Stimulated activated CD4-positive, alpha-beta T cell treated with anti-CD3 and anti-CD28 coated beads, Interleukin-1b, Interleukin-23, amount 100 ng/mL, for 48 hours (primary cell): ENCODE data around the gene PPP3R1.

Experiments
- DNase-seq: peaks from one replicate; pipeline ENCODE4 v3.0.0-alpha.2; 2020

Gene PPP3R1

GRCh38 chr2:68252400-68253218, at the start of gene PPP3R1:
Gene PPP3R1 (minus strand): TSS chr2:68252532. CDS start chr2:68252127, 405 bp downstream.
- DNase-seq, result peak; percentile 95

DNA sequence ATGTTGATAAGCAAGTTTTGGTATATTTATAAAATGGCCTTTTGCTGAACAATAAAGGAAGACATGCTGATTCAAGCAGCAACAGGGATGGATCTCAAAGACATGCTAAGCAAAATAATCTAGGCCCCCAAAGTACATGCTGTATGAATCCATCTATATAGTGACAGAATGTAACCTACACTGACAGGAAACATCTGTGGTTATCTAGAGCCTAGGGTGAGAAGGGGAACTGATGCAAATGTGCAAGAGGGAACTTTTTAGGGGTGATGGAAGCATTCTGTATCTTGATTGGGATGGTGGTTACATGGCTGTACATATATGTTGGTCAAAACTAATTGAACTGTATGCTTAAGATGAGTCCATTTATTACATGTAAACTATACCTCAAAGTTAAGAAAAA, 43.2 kb upstream of the PPP3R1 start:
- no peak for DNase-seq

- DNase-seq, result no peak
These were observed 42.6 kb upstream of the PPP3R1 start for GRCh38 chr2:68294913-68295312.

- DNase-seq, result no peak
These were observed 41.9 kb upstream of the PPP3R1 start for GRCh38 chr2:68294187-68294586.

DNA sequence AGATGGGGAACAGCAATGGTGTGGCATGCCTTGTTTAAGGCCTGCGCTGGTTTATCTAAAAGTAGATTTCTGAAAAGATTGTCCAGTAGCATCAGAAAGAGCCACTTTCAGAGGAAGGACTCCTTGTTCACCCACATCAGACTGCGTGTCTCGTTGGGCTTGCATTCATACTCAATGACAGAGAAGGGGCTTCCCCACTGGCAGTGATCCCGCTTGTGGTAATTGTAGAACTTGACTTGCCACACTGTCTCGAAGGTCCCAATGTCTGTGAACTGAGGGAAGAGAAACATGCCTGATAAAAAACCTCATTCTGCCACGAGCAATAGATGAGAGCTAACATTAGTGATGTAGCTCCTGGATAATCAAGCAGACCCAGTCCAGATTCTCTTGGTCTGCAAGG, 41.4 kb upstream of the PPP3R1 start:
- DNase-seq, result no peak

DNA sequence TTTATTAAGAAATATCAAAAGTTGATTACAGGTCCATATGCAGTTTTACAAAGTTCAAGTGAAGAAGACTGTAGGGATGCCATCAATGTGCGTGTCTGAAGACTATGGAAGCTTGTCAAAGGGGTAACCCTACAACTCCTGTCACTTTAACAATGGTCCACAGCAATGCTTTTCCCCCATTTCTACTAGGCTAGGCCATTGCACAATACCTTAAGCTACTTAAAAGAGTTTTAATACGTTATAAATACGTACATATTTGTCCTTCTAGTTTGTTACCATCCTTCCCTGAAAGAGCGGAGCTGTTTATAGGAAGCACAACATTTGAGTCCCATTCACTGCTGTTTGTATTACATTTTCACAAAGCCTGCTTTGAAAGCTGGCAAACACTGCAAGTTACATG, 40.7 kb upstream of the PPP3R1 start:
- DNase-seq, result no peak

- DNase-seq, result peak; percentile 4
These were observed 39.9 kb upstream of the PPP3R1 start for GRCh38 chr2:68292108-68292710.

DNA sequence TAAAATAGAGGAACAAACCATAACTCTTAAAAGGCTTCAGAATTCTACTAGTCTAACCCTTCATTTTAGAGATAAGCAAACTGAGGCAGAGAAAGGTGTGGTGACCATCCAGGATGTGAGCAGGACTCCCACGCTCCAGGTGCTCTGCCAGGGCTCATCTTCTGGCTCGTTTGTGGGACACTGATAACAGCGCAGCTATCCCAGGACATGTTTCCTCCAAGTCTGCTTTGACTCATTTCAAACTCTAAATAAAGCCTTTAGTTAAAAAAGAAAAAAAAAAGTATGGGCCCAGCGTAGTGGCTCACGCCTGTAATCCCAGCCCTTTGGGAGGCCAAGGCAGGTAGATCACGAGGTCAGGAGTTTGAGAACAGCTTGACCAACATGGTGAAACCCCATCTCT, 39.0 kb upstream of the PPP3R1 start:
- DNase-seq, result no peak

DNA sequence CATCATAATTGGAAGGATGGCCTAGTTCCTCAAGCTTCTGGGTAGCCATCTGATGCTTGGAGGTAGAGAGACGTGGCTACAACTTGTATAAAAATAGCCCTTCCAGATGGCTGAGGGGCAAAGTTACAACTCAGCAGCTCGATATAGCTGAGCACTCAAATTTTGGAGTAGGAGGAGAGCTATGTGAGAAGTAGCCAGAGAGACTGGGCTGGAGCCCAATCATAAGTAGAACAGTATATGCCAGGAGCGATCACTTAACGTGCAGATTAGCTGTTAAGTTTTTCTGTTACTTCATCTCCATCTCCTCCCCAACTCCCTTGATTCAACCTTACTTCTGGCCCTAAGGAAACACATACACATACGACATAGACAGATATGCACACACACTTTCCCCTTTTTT, 38.6 kb upstream of the PPP3R1 start:
- no peak for DNase-seq

DNA sequence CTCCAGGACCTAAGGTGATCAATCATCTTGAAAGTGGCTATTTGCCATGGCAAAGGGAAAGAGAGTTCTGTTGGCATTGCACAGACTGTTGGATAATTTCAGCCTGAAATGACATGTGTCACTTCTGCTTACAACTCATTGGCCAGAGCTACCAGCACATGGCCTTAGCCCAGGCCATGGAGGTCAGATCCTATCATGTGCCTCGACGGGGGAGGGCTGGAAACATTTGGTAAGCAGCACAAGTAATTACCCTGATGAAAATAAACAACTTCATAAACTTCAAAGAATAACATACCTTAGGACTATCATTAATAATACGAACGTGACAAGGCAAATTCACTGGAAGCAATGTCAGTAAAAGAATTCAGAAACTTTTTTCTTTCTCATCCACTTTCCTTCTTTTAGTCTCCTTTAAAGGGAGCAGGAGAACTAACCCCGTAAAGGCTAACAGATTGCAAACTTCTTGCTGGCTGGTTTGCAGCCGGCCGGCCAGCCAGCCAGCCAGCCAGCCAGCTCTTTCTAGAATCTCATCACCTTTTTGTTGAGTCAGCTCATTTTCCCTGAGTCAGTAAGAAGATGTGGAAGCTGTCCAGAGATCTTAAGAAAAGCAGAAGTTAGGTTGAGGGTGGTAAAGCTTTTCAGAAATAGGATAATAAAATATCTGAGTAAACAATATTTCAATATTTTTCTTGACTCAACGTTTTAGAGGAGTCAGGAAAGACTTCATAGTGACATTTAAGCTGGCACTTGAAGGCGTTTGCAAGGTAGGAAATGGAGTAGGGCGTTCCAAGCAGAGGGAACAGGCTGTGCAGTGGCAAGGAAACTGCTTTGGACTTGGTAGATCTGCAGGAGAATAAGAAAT, 35.5 kb upstream of the PPP3R1 start:
- no peak for DNase-seq

DNA sequence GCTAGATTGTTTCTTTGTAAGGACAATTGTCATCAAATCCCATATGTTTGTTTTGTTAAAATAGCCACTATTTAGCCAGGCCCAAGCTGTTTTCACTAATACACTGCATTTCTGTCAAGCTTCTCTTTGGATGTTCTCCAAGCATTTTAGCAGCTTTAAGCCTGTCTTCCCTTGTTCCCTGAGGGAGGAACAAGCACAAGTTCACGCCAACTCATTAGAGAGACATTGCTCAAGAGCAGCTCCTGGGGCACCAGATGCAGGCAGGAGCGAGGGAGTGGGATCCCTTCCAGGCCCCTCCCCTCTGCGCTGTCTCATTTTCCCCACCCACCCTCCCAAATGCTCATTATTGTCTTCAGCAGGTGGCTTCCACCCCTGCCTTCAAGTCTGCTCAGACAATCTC, 32.6 kb upstream of the PPP3R1 start:
- no peak for DNase-seq

GRCh38 chr2:68283419-68283812, 31.1 kb upstream of the PPP3R1 start:
- DNase-seq, result no peak

DNA sequence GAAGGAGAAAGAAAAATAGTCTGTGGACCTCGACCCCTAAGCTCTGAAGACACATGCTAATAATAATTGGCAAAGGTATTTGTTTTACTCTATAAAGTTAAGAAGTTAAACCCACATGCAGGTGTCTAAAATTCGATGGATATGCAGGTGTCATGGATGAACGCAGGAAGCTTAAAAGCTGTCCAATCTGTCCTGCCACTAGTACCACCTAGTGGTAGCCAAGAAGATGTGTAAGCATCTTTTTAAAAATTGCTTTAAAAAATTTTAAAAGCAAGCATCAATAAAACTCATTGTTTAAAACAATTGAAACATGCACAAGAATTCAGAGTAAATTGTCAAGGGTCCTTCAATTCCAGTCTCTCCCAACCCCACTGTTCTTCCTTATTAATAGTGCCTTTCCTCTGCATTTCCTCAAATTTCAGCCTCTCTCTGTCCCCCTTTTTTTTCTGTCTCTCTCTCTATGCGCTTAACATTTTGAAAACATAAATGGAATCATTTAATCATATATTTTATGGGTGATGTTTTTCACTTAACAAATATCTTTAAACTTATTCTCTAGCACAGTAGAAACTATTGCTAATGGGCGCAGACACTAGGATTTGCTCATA, 30.6 kb upstream of the PPP3R1 start:
- peak; percentile 5 for DNase-seq

GRCh38 chr2:68280796-68281195, 28.5 kb upstream of the PPP3R1 start:
- DNase-seq, result no peak

- DNase-seq, result no peak
These were observed 28.0 kb upstream of the PPP3R1 start for GRCh38 chr2:68280348-68280747.

- DNase-seq, result no peak
These were observed 27.4 kb upstream of the PPP3R1 start for GRCh38 chr2:68279691-68280090.

DNA sequence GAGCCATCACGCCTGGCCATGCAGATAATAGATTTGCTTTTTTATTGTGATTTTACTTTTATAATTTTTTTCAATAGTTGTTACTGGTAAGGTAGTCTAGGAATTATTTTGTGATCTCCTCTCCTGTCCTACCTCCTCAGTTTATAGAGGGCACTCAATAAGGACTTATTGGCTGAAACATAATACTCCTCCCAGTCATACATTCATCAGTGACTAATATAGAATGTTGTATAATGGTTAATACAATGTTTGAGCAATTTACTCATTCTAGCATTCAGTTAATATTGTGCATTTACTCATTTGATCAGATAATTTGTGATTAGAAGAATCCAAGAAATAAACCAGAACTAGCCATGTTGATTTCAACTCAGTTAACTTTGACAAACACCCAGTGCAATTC, 25.8 kb upstream of the PPP3R1 start:
- DNase-seq, result no peak

- DNase-seq, result no peak
These were observed 21.7 kb upstream of the PPP3R1 start for GRCh38 chr2:68274022-68274421.

- no peak for DNase-seq
These were observed 20.1 kb upstream of the PPP3R1 start for GRCh38 chr2:68272246-68272994.

DNA sequence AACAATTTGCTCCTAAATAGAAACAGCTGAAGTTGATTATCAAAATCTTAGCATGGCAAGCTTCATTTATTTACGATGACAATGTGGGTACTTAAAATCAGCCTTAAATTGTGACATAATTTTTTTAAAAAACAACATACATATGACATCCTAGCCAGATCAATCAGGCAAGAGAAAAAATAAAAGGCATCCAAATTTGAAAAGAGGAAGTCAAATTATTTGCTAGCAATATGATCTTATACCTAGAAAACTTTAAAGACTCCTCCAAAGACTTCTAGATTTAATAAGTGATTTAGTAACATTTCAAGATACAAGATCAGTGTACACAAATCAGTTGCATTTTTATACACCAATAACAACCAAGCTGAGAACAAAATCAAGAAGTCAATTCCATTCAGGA, 14.3 kb upstream of the PPP3R1 start:
- DNase-seq, result no peak

GRCh38 chr2:68263632-68264031, 11.3 kb upstream of the PPP3R1 start:
- DNase-seq, result no peak

- no peak for DNase-seq
These were observed 6.5 kb upstream of the PPP3R1 start for GRCh38 chr2:68258851-68259250.

DNA sequence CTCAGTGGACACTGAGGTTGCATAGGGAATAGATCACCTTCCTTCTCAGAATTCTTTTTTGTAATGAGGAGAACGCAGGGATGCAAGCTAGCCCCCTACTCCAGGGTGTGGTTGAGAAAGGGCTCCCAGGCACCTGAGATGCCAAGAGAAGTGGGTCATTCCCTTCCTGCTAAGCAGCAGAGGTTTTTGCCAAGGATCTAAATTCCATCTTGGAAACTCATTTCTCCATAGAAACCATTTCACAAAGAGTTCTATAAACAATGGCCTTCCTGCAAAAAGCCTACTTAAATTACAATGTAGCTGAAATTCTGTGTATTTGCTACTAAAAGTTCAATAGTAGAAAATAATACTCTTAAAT, 3.7 kb upstream of the PPP3R1 start:
- no peak for DNase-seq
